LNCAP (cell line): Measurements from ENCODE around the gene MEPCE.
A peak's percentile ranks its signal among the peaks of the same experiment; 100 is the strongest.

Experiments
- TF ChIP-seq, protein P1 (sequence below): fragments of 450-650 bp; IDR thresholded peaks from 2 replicates; pipeline ENCODE4 v1.5.1; 2017; ENCODE audit warnings: mild to moderate bottlenecking

Gene MEPCE

GRCh38 chr7:100400656-100401055, 29.0 kb upstream of the MEPCE start:
- TF ChIP-seq, protein P1, sequence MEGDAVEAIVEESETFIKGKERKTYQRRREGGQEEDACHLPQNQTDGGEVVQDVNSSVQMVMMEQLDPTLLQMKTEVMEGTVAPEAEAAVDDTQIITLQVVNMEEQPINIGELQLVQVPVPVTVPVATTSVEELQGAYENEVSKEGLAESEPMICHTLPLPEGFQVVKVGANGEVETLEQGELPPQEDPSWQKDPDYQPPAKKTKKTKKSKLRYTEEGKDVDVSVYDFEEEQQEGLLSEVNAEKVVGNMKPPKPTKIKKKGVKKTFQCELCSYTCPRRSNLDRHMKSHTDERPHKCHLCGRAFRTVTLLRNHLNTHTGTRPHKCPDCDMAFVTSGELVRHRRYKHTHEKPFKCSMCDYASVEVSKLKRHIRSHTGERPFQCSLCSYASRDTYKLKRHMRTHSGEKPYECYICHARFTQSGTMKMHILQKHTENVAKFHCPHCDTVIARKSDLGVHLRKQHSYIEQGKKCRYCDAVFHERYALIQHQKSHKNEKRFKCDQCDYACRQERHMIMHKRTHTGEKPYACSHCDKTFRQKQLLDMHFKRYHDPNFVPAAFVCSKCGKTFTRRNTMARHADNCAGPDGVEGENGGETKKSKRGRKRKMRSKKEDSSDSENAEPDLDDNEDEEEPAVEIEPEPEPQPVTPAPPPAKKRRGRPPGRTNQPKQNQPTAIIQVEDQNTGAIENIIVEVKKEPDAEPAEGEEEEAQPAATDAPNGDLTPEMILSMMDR: no peak

DNA sequence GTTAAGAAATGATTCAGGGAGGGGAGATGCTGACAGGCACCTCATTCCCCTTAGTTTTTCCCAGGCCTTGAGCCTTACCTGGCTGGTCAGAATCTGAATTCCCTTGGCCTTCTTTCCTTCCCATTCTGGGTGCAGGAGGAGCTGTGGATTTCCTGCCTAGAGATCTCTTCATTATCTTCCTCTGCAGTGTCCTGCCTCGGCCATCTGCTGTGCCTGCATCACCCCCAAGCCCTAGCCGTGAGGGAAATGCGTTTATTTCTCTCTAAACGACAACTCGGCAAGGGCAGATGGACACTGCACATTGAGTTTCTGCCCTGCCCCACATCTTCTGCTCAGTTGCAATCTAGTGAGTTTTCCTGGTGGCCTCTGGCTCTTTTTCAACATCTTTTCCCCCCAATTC, 27.8 kb upstream of the MEPCE start:
- TF ChIP-seq, protein P1: no peak

DNA sequence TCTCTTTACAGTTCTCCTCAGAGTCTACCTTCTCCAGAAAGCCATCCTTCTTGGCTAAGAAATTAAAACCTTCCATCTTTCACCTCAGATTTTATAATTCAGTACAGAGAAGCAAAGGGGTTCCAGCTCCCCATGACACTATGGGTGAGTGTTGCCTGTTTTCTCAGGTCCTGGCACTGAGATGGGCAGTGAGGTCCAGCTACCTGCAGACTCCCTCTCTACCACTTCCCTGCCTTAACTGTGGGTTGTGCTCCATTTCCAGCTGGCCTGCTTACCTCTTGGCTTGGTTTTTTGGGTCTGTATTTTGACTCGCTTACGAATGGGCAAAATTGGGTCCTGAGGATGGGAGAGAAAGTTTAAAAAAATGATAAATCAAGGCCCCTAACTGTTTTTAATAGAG, 27.4 kb upstream of the MEPCE start:
- TF ChIP-seq, protein P1: no peak

GRCh38 chr7:100406767-100407166, 22.9 kb upstream of the MEPCE start:
- TF ChIP-seq, protein P1: no peak

DNA sequence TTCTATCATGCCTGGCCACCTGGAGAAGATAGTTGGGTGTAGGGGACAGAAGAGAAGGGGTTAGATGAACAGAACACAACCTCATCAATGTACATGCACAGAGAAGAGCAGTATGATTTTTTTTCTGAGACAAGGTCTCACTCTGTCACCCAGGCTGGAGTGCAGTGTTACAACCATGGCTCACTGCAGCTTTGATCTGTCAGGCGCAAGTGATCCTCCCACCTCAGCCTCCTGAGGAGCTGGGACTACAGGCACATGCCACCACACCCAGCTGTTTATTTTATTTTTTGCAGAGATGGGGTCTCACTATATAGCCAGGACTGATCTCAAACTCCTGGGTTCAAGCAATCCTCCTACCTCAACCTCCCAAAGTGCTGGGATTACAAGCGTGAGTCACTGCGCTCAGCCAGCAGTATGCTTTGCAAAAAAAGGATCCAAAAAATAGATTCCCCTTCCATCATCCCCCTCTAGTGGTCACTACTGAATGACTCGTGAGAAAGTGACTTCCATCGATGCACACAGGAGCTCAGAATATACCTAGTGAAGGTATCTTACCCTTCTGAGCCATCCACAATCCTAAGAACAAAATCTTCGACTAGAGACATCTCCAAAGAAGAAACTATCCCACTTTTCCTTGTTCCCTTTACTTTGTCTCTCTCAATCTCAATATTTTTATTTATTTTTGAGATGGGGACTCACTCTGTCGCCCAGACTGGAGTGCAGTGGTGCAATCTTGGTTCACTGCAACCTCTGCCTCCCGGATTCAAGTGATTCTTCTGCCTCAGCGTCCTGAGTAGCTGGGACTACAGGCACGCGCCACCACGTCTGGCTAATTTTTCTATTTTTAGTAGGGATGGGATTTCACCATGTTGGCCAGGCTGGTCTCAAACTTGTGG, 22.1 kb upstream of the MEPCE start:
- TF ChIP-seq, protein P1: peak; percentile 67

DNA sequence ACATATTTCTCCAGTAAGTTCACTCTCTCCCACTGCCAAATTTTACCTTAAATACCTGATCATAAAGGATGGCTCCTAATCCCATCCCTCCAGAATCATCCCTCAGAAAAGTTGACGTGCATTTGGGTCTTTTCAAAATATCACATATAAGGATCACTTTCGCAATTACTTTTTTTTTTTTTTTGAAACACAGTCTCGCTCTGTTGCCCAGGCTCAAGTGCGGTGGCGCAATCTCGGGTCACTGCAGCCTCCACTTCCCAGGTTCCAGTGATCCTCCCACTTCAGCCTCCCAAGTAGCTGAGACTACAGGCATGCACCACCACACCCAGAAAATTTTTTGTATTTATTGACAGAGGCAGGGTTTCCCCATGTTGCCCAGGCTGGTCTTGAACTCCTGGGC, 18.5 kb upstream of the MEPCE start:
- TF ChIP-seq, protein P1: no peak

DNA sequence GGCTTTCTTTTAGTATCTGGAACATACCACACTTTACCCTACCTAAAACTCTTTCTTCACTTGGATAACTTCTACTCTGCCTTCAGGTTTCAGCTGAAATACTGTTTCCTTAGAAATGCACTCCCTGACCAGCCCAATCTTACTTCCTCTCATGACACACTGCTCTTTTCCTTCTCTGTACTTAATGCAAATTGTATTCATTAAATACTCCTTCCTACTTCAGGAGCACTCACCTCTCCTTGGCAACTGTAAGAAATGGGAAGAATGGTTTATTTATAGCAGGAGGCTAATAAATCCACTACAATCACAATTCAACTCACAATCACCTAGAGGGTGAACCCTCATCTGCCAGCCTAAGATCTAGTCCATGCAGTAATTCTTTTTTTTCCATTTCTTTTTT, 16.3 kb upstream of the MEPCE start:
- TF ChIP-seq, protein P1: no peak
